WTC11 (cell line): Measurements from ENCODE around the gene FOXC1. TPM values are rescaled to one million over a fixed set of nuclear protein-coding genes. Genes with fewer than 3 reads are reported as not detected.

ENCODE experiments used
- ATAC-seq: fragments of 200-7000 bp; cut with Tn5 transposase; 2 replicates; pipeline ENCODE4 v1.10.0; 2021; ENCODE audit warnings: mild to moderate bottlenecking, moderate library complexity
- CTCF ChIA-PET: fragments of 300-600 bp; sonication (Branson Sonifier 250); formaldehyde crosslinking; loops from one replicate; lab custom pipeline; 2021; ENCODE audit warnings: antibody characterized with exemption; lab: Charles Lee
- POLR2A ChIA-PET: fragments of 350-600 bp; sonication (Branson Sonifier 250); formaldehyde crosslinking; loops from one replicate; lab custom pipeline; 2021; ENCODE audit warnings: antibody characterized with exemption; lab: Charles Lee
- DNase-seq: peaks from one replicate; pipeline ENCODE4 v3.0.0; 2021; ENCODE audit warnings: low spot score
- H3K27ac Mint-ChIP-seq: 2 replicates; pipeline ENCODE4 v1.8.0; 2021; ENCODE audit warnings: mixed read lengths
- H3K27me3 Mint-ChIP-seq: 2 replicates; pipeline ENCODE4 v1.8.0; 2021; ENCODE audit warnings: low read depth, mild to moderate bottlenecking, moderate library complexity, mixed read lengths
- H3K36me3 Mint-ChIP-seq: 2 replicates; pipeline ENCODE4 v1.8.0; 2021; ENCODE audit warnings: mixed read lengths
- H3K4me1 Mint-ChIP-seq: 2 replicates; pipeline ENCODE4 v1.8.0; 2022; ENCODE audit warnings: mixed read lengths
- H3K4me3 Mint-ChIP-seq: 2 replicates; pipeline ENCODE4 v1.8.0; 2021; ENCODE audit warnings: mild to moderate bottlenecking, moderate library complexity, mixed read lengths
- H3K9me3 Mint-ChIP-seq: 2 replicates; pipeline ENCODE4 v1.8.0; 2021; ENCODE audit warnings: mixed read lengths
- RORB ChIP-seq: fragments of 250-450 bp; sonication (Bioruptor Pico); IDR thresholded peaks from 2 replicates; pipeline ENCODE4 v1.9.0; 2021; ENCODE audit warnings: mild to moderate bottlenecking
- SOX15 ChIP-seq: fragments of 250-450 bp; sonication (Bioruptor Pico); IDR thresholded peaks from 2 replicates; pipeline ENCODE4 v1.9.0; 2021; ENCODE audit warnings: mild to moderate bottlenecking
- total RNA-seq: library from RNA; stranded (reverse); gene quantifications from 3 replicates; pipeline ENCODE4 v1.2.3, GENCODE V29; 2021
- TF ChIP-seq, protein P1 (sequence below): sonication (generic); formaldehyde crosslinking; IDR thresholded peaks from 2 replicates; pipeline ENCODE4 v1.8.0; 2022; ENCODE audit warnings: mild to moderate bottlenecking, missing genetic modification reagents
- TF ChIP-seq, protein P2 (sequence below): sonication (generic); formaldehyde crosslinking; IDR thresholded peaks from 2 replicates; pipeline ENCODE4 v1.8.0; 2023; ENCODE audit warnings: missing genetic modification reagents, mild to moderate bottlenecking, borderline replicate concordance
- TF ChIP-seq, protein P3 (sequence below): sonication (generic); formaldehyde crosslinking; IDR thresholded peaks from 2 replicates; pipeline ENCODE4 v1.8.0; 2023; ENCODE audit warnings: missing genetic modification reagents
- TF ChIP-seq, protein P4 (sequence below): fragments of 250-450 bp; sonication (Bioruptor Pico); IDR thresholded peaks from 2 replicates; pipeline ENCODE4 v1.9.0; 2021; ENCODE audit warnings: mild to moderate bottlenecking, borderline replicate concordance
- TF ChIP-seq, protein P5 (sequence below): sonication (generic); formaldehyde crosslinking; IDR thresholded peaks from 2 replicates; pipeline ENCODE4 v1.8.1; 2023; ENCODE audit warnings: mild to moderate bottlenecking, missing genetic modification reagents, moderate library complexity
- TF ChIP-seq, protein P6 (sequence below): fragments of 250-450 bp; sonication (Bioruptor Pico); IDR thresholded peaks from 2 replicates; pipeline ENCODE4 v1.9.0; 2021; ENCODE audit warnings: moderate library complexity, mild to moderate bottlenecking, inconsistent platforms, borderline replicate concordance

The FOXC1 gene
- total RNA-seq, 1 experiment from 2014 or later: 10.7 TPM

DNA sequence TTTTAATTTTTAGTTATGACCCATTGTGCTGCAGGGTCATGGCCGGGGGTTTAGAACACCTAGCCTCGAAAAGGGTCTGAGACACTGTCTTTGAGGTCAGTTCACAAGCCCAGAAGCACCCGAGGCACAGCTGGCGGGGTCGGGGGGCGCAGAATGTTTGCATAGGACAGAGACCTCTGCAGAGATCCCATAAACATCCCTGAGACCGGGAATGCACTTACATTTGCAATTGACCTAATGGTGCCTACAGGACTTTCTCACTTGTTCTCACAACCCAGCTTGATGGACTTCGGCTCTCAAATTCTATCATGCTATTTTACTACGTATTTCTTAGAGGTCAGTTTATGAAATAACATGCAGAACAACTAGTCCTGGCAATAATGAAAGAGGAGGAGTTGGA, 33.5 kb upstream of the FOXC1 start (continued):
- TF ChIP-seq, protein P1, sequence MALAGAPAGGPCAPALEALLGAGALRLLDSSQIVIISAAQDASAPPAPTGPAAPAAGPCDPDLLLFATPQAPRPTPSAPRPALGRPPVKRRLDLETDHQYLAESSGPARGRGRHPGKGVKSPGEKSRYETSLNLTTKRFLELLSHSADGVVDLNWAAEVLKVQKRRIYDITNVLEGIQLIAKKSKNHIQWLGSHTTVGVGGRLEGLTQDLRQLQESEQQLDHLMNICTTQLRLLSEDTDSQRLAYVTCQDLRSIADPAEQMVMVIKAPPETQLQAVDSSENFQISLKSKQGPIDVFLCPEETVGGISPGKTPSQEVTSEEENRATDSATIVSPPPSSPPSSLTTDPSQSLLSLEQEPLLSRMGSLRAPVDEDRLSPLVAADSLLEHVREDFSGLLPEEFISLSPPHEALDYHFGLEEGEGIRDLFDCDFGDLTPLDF (CRISPR knock-in tag): no peak

DNA sequence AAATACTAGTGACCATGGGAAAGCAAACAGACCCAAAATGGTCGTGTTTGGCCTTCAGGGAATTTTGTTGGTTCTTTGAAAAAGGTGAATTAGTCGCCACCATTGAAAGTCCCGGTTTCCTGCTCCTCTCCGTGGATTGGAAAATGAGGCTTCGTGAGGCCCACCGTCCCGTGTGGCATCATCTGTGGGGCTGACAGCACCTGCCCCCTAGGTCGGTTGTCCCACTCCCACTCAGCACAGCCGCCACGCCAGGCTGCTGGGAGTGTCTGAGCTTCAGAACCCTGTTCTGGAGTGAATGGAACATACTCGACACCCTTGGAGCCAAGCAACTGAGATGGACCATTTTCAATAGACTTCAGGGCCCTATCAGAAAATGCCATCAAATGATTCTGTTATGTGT, 33.0 kb upstream of the FOXC1 start:
- H3K4me3 Mint-ChIP-seq: no peak overlapping the region
- DNase-seq (no peak), ATAC-seq (no peak)
- POLR2A ChIA-PET: no interaction called here
- H3K9me3 Mint-ChIP-seq: no peaks in the 10 kb centered on the region
- peaks cover 32% of the 10 kb centered on the region for H3K4me1 Mint-ChIP-seq
- no peaks in the 10 kb centered on the region; the same call in 1 of the 2 replicates for H3K27me3 Mint-ChIP-seq
- TF ChIP-seq, protein P2, sequence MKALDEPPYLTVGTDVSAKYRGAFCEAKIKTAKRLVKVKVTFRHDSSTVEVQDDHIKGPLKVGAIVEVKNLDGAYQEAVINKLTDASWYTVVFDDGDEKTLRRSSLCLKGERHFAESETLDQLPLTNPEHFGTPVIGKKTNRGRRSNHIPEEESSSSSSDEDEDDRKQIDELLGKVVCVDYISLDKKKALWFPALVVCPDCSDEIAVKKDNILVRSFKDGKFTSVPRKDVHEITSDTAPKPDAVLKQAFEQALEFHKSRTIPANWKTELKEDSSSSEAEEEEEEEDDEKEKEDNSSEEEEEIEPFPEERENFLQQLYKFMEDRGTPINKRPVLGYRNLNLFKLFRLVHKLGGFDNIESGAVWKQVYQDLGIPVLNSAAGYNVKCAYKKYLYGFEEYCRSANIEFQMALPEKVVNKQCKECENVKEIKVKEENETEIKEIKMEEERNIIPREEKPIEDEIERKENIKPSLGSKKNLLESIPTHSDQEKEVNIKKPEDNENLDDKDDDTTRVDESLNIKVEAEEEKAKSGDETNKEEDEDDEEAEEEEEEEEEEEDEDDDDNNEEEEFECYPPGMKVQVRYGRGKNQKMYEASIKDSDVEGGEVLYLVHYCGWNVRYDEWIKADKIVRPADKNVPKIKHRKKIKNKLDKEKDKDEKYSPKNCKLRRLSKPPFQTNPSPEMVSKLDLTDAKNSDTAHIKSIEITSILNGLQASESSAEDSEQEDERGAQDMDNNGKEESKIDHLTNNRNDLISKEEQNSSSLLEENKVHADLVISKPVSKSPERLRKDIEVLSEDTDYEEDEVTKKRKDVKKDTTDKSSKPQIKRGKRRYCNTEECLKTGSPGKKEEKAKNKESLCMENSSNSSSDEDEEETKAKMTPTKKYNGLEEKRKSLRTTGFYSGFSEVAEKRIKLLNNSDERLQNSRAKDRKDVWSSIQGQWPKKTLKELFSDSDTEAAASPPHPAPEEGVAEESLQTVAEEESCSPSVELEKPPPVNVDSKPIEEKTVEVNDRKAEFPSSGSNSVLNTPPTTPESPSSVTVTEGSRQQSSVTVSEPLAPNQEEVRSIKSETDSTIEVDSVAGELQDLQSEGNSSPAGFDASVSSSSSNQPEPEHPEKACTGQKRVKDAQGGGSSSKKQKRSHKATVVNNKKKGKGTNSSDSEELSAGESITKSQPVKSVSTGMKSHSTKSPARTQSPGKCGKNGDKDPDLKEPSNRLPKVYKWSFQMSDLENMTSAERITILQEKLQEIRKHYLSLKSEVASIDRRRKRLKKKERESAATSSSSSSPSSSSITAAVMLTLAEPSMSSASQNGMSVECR (CRISPR knock-in tag): no peak
- TF ChIP-seq RORB (CRISPR knock-in tag): no peak
- TF ChIP-seq, protein P3, sequence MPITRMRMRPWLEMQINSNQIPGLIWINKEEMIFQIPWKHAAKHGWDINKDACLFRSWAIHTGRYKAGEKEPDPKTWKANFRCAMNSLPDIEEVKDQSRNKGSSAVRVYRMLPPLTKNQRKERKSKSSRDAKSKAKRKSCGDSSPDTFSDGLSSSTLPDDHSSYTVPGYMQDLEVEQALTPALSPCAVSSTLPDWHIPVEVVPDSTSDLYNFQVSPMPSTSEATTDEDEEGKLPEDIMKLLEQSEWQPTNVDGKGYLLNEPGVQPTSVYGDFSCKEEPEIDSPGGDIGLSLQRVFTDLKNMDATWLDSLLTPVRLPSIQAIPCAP: no peak
- TF ChIP-seq, protein P4, sequence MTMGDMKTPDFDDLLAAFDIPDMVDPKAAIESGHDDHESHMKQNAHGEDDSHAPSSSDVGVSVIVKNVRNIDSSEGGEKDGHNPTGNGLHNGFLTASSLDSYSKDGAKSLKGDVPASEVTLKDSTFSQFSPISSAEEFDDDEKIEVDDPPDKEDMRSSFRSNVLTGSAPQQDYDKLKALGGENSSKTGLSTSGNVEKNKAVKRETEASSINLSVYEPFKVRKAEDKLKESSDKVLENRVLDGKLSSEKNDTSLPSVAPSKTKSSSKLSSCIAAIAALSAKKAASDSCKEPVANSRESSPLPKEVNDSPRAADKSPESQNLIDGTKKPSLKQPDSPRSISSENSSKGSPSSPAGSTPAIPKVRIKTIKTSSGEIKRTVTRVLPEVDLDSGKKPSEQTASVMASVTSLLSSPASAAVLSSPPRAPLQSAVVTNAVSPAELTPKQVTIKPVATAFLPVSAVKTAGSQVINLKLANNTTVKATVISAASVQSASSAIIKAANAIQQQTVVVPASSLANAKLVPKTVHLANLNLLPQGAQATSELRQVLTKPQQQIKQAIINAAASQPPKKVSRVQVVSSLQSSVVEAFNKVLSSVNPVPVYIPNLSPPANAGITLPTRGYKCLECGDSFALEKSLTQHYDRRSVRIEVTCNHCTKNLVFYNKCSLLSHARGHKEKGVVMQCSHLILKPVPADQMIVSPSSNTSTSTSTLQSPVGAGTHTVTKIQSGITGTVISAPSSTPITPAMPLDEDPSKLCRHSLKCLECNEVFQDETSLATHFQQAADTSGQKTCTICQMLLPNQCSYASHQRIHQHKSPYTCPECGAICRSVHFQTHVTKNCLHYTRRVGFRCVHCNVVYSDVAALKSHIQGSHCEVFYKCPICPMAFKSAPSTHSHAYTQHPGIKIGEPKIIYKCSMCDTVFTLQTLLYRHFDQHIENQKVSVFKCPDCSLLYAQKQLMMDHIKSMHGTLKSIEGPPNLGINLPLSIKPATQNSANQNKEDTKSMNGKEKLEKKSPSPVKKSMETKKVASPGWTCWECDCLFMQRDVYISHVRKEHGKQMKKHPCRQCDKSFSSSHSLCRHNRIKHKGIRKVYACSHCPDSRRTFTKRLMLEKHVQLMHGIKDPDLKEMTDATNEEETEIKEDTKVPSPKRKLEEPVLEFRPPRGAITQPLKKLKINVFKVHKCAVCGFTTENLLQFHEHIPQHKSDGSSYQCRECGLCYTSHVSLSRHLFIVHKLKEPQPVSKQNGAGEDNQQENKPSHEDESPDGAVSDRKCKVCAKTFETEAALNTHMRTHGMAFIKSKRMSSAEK (CRISPR knock-in tag): no peak
- TF ChIP-seq, protein P5, sequence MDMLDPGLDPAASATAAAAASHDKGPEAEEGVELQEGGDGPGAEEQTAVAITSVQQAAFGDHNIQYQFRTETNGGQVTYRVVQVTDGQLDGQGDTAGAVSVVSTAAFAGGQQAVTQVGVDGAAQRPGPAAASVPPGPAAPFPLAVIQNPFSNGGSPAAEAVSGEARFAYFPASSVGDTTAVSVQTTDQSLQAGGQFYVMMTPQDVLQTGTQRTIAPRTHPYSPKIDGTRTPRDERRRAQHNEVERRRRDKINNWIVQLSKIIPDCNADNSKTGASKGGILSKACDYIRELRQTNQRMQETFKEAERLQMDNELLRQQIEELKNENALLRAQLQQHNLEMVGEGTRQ: no peak
- TF ChIP-seq, protein P6, sequence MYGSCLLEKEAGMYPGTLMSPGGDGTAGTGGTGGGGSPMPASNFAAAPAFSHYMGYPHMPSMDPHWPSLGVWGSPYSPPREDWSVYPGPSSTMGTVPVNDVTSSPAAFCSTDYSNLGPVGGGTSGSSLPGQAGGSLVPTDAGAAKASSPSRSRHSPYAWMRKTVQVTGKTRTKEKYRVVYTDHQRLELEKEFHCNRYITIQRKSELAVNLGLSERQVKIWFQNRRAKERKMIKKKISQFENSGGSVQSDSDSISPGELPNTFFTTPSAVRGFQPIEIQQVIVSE (CRISPR knock-in tag): no peak
- TF ChIP-seq, protein P1 (CRISPR knock-in tag): no peak
- no peak for TF ChIP-seq SOX15 (CRISPR knock-in tag)
- H3K36me3 Mint-ChIP-seq: no peaks in the 10 kb centered on the region
- H3K27ac Mint-ChIP-seq: no peak overlapping the region
- CTCF ChIA-PET: interaction anchor here (0.7 to 1.1 kb wide), 3 partner anchors 53 to 827 kb away, joined by 3 read pairs; no protein-coding TSS in a partner anchor
